Sigmoid colon (tissue), 4 donors: Measurements from ENCODE around the gene LHPP.

ENCODE experiments used
- CTCF ChIP-seq, 4 experiments: fragments of 450-650 bp in 3 of 4; fragments of 200-600 bp in 1 of 4; IDR thresholded peaks; one replicate each; pipeline ENCODE4 v1.5.1; 2016 to 2019; ENCODE audit warnings: antibody characterized with exemption in 4 of 4, mild to moderate bottlenecking in 3 of 4, moderate library complexity in 2 of 4
- EP300 ChIP-seq, 4 donors: sonication (generic); formaldehyde crosslinking; IDR thresholded peaks; one replicate each; pipeline ENCODE4 v1.6.1; 2017; ENCODE audit warnings: antibody characterized with exemption in 4 of 4
- POLR2A ChIP-seq, 2 donors: fragments of 450-650 bp; IDR thresholded peaks; one replicate each; pipeline ENCODE4 v1.6.1; 2016; ENCODE audit warnings: antibody characterized with exemption in 2 of 2, mild to moderate bottlenecking in 2 of 2, moderate library complexity in 2 of 2
- POLR2AphosphoS5 ChIP-seq, 4 donors: sonication (generic); formaldehyde crosslinking; IDR thresholded peaks; one replicate each; pipeline ENCODE4 v1.6.1; 2017; ENCODE audit warnings: antibody characterized with exemption in 4 of 4

DNA sequence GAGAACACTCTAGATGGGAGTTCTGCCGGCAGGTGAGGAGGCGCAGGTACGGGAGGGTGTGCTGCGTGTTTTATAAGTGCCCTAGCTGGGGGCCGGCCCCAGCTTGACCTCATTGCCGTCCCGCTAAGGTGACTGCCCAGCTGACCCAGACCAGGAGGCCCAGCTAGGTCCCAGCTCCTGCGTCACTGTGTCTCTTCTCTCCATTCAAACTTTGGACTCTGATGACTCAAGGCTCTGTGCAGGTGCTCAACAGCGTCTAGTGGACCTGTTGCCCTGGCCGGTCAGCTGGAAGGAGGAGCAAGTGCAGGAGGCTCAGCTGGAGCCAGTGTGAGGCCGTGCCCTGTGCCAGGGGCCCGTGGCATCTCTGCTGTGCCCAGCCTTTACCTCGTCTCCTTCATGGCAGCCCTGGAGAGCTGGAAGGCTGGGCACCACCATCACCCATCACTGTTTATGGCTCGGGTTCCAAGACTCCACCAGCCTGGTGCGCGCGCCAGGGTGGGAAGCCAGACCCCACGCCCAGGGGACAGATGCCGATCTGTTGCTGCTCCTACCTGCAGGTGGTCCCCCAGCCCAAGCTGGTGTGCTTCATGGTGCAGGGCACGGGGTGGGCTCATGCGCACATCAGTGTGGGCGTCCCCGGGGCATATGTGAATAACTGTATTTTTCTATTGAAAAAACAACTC lies 14.6 kb downstream of the LHPP start:
- TF ChIP-seq CTCF (IDR thresholded peaks at IDR 0.05) (no peak), POLR2AphosphoS5 (IDR thresholded peaks at IDR 0.05) (no peak), POLR2A (IDR thresholded peaks at IDR 0.05) (no peak), EP300 (IDR thresholded peaks at IDR 0.05) (no peak)
